ENCODE measurements around the gene ROBO1.

DNA sequence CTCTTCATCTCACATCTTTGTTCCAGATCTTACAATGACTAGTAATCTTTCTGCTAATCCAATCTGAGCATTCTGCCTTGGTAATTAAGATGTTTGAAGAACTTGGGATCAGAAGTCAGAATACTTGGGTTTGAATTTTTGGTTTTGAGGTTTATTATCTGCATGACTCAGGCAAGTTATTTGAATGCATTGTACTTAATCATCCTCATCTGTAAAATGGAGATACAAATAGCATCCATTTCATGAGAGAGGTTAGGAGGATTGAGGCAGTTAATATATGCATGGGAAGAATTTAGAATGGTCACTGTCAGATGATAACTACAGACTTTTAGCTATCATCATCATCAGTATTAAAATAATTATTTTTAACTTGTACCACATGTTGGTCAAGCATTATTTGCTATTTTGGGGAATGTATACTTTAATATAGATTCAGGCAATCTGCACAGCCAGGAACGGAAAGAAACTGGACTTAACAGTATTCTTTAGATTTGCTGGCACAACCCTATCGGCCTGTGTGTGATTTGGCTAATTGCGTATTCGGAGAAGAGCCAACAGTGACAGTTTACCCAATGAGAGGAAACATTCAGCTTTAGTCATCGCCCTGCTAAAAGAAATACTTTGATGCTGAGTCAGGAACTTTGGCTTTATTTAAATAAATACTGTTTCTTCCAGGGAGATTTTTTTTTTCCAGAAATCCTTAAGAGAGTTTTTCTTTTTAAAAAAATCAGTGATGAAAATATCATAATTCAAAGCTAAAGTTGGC, 600.0 kb downstream of the ROBO1 start:
- TF ChIP-seq, protein P1, sequence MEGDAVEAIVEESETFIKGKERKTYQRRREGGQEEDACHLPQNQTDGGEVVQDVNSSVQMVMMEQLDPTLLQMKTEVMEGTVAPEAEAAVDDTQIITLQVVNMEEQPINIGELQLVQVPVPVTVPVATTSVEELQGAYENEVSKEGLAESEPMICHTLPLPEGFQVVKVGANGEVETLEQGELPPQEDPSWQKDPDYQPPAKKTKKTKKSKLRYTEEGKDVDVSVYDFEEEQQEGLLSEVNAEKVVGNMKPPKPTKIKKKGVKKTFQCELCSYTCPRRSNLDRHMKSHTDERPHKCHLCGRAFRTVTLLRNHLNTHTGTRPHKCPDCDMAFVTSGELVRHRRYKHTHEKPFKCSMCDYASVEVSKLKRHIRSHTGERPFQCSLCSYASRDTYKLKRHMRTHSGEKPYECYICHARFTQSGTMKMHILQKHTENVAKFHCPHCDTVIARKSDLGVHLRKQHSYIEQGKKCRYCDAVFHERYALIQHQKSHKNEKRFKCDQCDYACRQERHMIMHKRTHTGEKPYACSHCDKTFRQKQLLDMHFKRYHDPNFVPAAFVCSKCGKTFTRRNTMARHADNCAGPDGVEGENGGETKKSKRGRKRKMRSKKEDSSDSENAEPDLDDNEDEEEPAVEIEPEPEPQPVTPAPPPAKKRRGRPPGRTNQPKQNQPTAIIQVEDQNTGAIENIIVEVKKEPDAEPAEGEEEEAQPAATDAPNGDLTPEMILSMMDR (IDR thresholded peaks at IDR 0.05) = no peak
- TF ChIP-seq EZH2 (IDR thresholded peaks at IDR 0.05; ENCODE audit: borderline replicate concordance, insufficient read depth, low read depth, low read length, poor library complexity, severe bottlenecking) = no peak

Data from B cell (primary cell).